Neuronal stem cell (in vitro differentiated cells): Measurements from ENCODE around the gene RALY.

Experiments
- DNase-seq: peaks from one replicate; pipeline ENCODE4 v3.0.0-alpha.2; 2013; ENCODE audit warnings: low spot score
- H2AFZ ChIP-seq: one replicate; pipeline ENCODE4 v1.6.1; 2013; ENCODE audit warnings: mild to moderate bottlenecking, low read length, inconsistent platforms
- H2AK5ac ChIP-seq: 2 replicates; pipeline ENCODE4 v1.6.1; 2013; ENCODE audit warnings: low read depth, mild to moderate bottlenecking, inconsistent platforms, low read length, moderate library complexity, mixed read lengths
- H2BK120ac ChIP-seq: 2 replicates; pipeline ENCODE4 v1.6.1; 2013; ENCODE audit warnings: low read depth, mild to moderate bottlenecking, inconsistent platforms, low read length, moderate library complexity, mixed read lengths
- H2BK12ac ChIP-seq: one replicate; pipeline ENCODE4 v1.6.1; 2013; ENCODE audit warnings: low read length, inconsistent platforms
- H2BK15ac ChIP-seq: 2 replicates; pipeline ENCODE4 v1.6.1; 2013; ENCODE audit warnings: mild to moderate bottlenecking, low read length, inconsistent platforms, mixed read lengths
- H2BK5ac ChIP-seq: one replicate; pipeline ENCODE4 v1.6.1; 2013; ENCODE audit warnings: inconsistent platforms, mild to moderate bottlenecking, low read length, moderate library complexity
- H3K14ac ChIP-seq: one replicate; pipeline ENCODE4 v1.6.1; 2013; ENCODE audit warnings: low read length, inconsistent platforms
- H3K18ac ChIP-seq: 2 replicates; pipeline ENCODE4 v1.6.1; 2013; ENCODE audit warnings: low read length, inconsistent platforms
- H3K23ac ChIP-seq: 2 replicates; pipeline ENCODE4 v1.6.1; 2013; ENCODE audit warnings: low read depth, mild to moderate bottlenecking, mixed read lengths, low read length, inconsistent platforms; ENCODE audit not compliant: poor library complexity
- H3K27ac ChIP-seq: replicated peaks from 3 replicates; pipeline ENCODE4 v1.5.1; 2013; ENCODE audit warnings: low read length, inconsistent platforms
- H3K27me3 ChIP-seq, 3 experiments: 2 replicates each; pipeline ENCODE4 v1.6.1; 2013; ENCODE audit warnings: low read length in 3 of 3, mild to moderate bottlenecking in 2 of 3, inconsistent platforms in 1 of 3, low read depth in 1 of 3, mixed read lengths in 1 of 3, moderate library complexity in 1 of 3; ENCODE audit not compliant: control insufficient read depth in 3 of 3, insufficient read depth in 3 of 3
- H3K36me3 ChIP-seq, 2 donors: replicated peaks in 1 of 2; 2 replicates each; pipeline ENCODE4 v1.6.1; 2013; ENCODE audit warnings: low read length in 2 of 2; ENCODE audit not compliant: control insufficient read depth in 2 of 2, insufficient read depth in 2 of 2
- H3K4ac ChIP-seq: 2 replicates; pipeline ENCODE4 v1.6.1; 2013; ENCODE audit warnings: inconsistent platforms, mild to moderate bottlenecking, low read length, moderate library complexity
- H3K4me1 ChIP-seq, 2 donors: 1 replicate in 1 of 2; 2 replicates in 1 of 2; pipeline ENCODE4 v1.6.1; 2013; ENCODE audit warnings: low read length in 2 of 2, low read depth in 1 of 2; ENCODE audit not compliant: control insufficient read depth in 2 of 2, insufficient read depth in 1 of 2
- H3K4me2 ChIP-seq: one replicate; pipeline ENCODE4 v1.6.1; 2013; ENCODE audit warnings: mild to moderate bottlenecking, low read length, inconsistent platforms; ENCODE audit not compliant: insufficient read depth, poor library complexity, severe bottlenecking
- H3K4me3 ChIP-seq, 2 donors: 2 replicates each; pipeline ENCODE4 v1.5.1; 2013; ENCODE audit warnings: low read length in 2 of 2, mild to moderate bottlenecking in 2 of 2, inconsistent platforms in 1 of 2, moderate library complexity in 1 of 2
- H3K79me1 ChIP-seq: one replicate; pipeline ENCODE4 v1.6.1; 2013; ENCODE audit warnings: low read depth, mild to moderate bottlenecking, inconsistent platforms, low read length, moderate library complexity
- H3K9ac ChIP-seq: one replicate; pipeline ENCODE4 v1.6.1; 2013; ENCODE audit warnings: mild to moderate bottlenecking, low read depth, low read length, inconsistent platforms; ENCODE audit not compliant: poor library complexity
- H3K9me3 ChIP-seq, 2 donors: replicated peaks in 1 of 2; 2 replicates each; pipeline versions ENCODE3 to v1.6.1; 2013; ENCODE audit warnings: low read length in 2 of 2, mild to moderate bottlenecking in 2 of 2, inconsistent platforms in 1 of 2, low read depth in 1 of 2, mixed read lengths in 1 of 2, moderate library complexity in 1 of 2; ENCODE audit not compliant: control insufficient read depth in 2 of 2, insufficient read depth in 1 of 2
- H4K8ac ChIP-seq: one replicate; pipeline ENCODE4 v1.6.1; 2013; ENCODE audit warnings: low read depth, mild to moderate bottlenecking, inconsistent platforms, low read length, moderate library complexity
- H4K91ac ChIP-seq: one replicate; pipeline ENCODE4 v1.6.1; 2013; ENCODE audit warnings: low read length, low read depth, mild to moderate bottlenecking, inconsistent platforms; ENCODE audit not compliant: poor library complexity
- WGBS, 2 donors: extraction: QIAGEN DNeasy Blood & Tissue Kit; methylation state at CpG; one replicate each; pipeline ENCODE4 v1.1.7; 2013; ENCODE audit warnings: missing lambda C conversion rate in 2 of 2, mixed read lengths in 1 of 2; ENCODE audit not compliant: insufficient read length in 2 of 2, insufficient replicate concordance in 1 of 2; ENCODE audit errors: extremely low coverage in 2 of 2; 5-methylcytosine and 5-hydroxymethylcytosine counted together

RALY gene

GRCh38 chr20:34040300-34040995 lies 46.7 kb downstream of the RALY start:
- H3K4me2 ChIP-seq: no peak overlapping the region
- no peak overlapping the region for H2AK5ac ChIP-seq
- peaks cover 0 to 10% of the 10 kb centered on the region in 2 donors for H3K9me3 ChIP-seq
- H4K91ac ChIP-seq: no peak overlapping the region
- peaks cover 4 to 5% of the 10 kb centered on the region in 2 donors for H3K4me1 ChIP-seq
- DNase-seq: no peak
- no peak overlapping the region for H2BK12ac ChIP-seq
- no peak overlapping the region for H2BK5ac ChIP-seq
- no peak overlapping the region for H3K18ac ChIP-seq
- H3K79me1 ChIP-seq: peaks cover 2% of the 10 kb centered on the region
- no peak overlapping the region for H3K4ac ChIP-seq
- H4K8ac ChIP-seq: no peak overlapping the region
- no peak overlapping the region for H3K27ac ChIP-seq
- H3K27me3 ChIP-seq: no peaks in the 10 kb centered on the region
- H3K23ac ChIP-seq: no peak overlapping the region
- H3K4me3 ChIP-seq: no peak overlapping the region
- no peak overlapping the region for H2BK15ac ChIP-seq
- WGBS, 2 donors: no CpG with 5 or more reads among the region's 9 CpGs
- no peak overlapping the region for H3K9ac ChIP-seq
- no peak overlapping the region for H2BK120ac ChIP-seq
- no peak overlapping the region for H2AFZ ChIP-seq
- H3K36me3 ChIP-seq: peaks cover 0 to 46% of the 10 kb centered on the region in 2 donors
- H3K14ac ChIP-seq: no peak overlapping the region

GRCh38 chr20:34041226-34041625 lies 47.5 kb downstream of the RALY start:
- Histone ChIP-seq H2AFZ (no peak overlapping the region), H3K23ac (no peak overlapping the region), H3K27me3 (no peaks in the 10 kb centered on the region), H4K8ac (no peak overlapping the region), H4K91ac (no peak overlapping the region), H2BK5ac (no peak overlapping the region), H2BK15ac (no peak overlapping the region), H3K9ac (no peak overlapping the region), H3K4me3 (no peak overlapping the region), H3K4me1 (peaks cover 4 to 9% of the 10 kb centered on the region in 2 donors), H3K9me3 (peaks cover 0 to 5% of the 10 kb centered on the region in 2 donors), H3K4me2 (no peak overlapping the region), H3K4ac (no peak overlapping the region), H2AK5ac (no peak overlapping the region), H3K27ac (no peak overlapping the region), H3K79me1 (peaks cover 2% of the 10 kb centered on the region), H2BK12ac (no peak overlapping the region), H3K18ac (no peak overlapping the region), H3K36me3 (peaks cover 0 to 48% of the 10 kb centered on the region in 2 donors), H3K14ac (no peak overlapping the region), H2BK120ac (no peak overlapping the region)
- WGBS, 2 donors: no CpG with 5 or more reads among the region's 4 CpGs
- no peak for DNase-seq

DNA sequence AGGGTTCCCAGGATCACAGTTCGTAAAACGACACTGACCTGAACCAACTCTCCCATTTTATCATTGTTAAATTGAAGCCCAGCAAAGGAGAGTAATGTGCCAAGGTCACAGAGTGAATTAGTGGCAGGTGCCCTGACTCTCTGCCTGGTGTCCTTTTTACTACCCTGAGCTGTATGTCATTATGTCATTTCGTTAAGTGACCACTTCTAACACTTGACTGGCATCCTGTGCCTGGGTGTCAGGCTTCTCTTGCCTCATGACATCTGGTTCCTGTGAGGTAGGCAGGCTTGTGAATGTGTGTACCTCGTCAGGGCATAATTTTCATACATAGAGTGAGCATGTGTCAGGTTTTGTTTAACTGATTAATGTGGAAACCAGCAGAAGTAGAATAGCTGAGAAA lies 48.6 kb downstream of the RALY start:
- no peak for DNase-seq

GRCh38 chr20:34043025-34043424 lies 49.3 kb downstream of the RALY start:
- Histone ChIP-seq H3K9ac (no peak overlapping the region), H2BK15ac (no peak overlapping the region), H2AFZ (no peak overlapping the region), H3K27me3 (no peaks in the 10 kb centered on the region), H3K4me1 (peaks cover 0 to 6% of the 10 kb centered on the region in 2 donors), H2BK5ac (no peak overlapping the region), H2BK12ac (no peak overlapping the region), H2AK5ac (no peak overlapping the region), H3K23ac (no peak overlapping the region), H3K27ac (no peak overlapping the region), H3K36me3 (peaks cover 0 to 50% of the 10 kb centered on the region in 2 donors), H3K79me1 (peaks cover 2% of the 10 kb centered on the region), H2BK120ac (no peak overlapping the region), H3K4ac (no peak overlapping the region), H3K4me3 (no peak overlapping the region), H3K14ac (no peak overlapping the region), H3K18ac (no peak overlapping the region), H3K4me2 (no peak overlapping the region), H3K9me3 (no peaks in the 10 kb centered on the region), H4K91ac (no peak overlapping the region), H4K8ac (no peak overlapping the region)
- no peak for DNase-seq

More for the DNA sequence above, 48.6 kb downstream of the RALY start:
- Histone ChIP-seq H3K14ac (no peak overlapping the region), H3K4me1 (peaks cover 0 to 6% of the 10 kb centered on the region in 2 donors), H2BK15ac (no peak overlapping the region), H2AK5ac (no peak overlapping the region), H3K9ac (no peak overlapping the region), H3K23ac (no peak overlapping the region), H3K79me1 (peaks cover 2% of the 10 kb centered on the region), H3K4ac (no peak overlapping the region), H3K36me3 (peaks cover 0 to 44% of the 10 kb centered on the region in 2 donors), H4K8ac (no peak overlapping the region), H3K18ac (no peak overlapping the region), H3K4me3 (no peak overlapping the region), H2BK5ac (no peak overlapping the region), H3K4me2 (no peak overlapping the region), H2AFZ (no peak overlapping the region), H2BK120ac (no peak overlapping the region), H3K27me3 (no peaks in the 10 kb centered on the region), H3K9me3 (no peaks in the 10 kb centered on the region), H3K27ac (no peak overlapping the region), H2BK12ac (no peak overlapping the region), H4K91ac (no peak overlapping the region)
- WGBS, 2 donors: no CpG with 5 or more reads among the region's 4 CpGs
